ENCODE data around the gene STXBP4. TPM values are rescaled to one million over a fixed set of nuclear protein-coding genes. Genes with fewer than 3 reads are reported as not detected.

Gene STXBP4
- polyA plus RNA-seq, 1 of the 3 experiments (the other 2 are of a cell fraction) = 2.8 TPM

- CTCF ChIA-PET = interaction anchor here (1.0 kb wide), 1 partner anchor 17 kb away, joined by 3 read pairs; no protein-coding TSS in a partner anchor
- Histone ChIP-seq H3K79me2 (ENCODE audit: insufficient read depth) (no peaks in the 10 kb centered on the region), H3K4me1 (ENCODE audit: control insufficient read depth in 1 of 2, insufficient read depth in 2 of 2, low read depth in 1 of 2, low read length in 1 of 2) (no peaks in the 10 kb centered on the region), H3F3A (replicated peaks; ENCODE audit: insufficient read depth) (no peaks in the 10 kb centered on the region), H3K27me3 (ENCODE audit: insufficient read depth) (no peaks in the 10 kb centered on the region), H3K27ac (ENCODE audit: low read depth in 2 of 2, low read length in 1 of 2) (no peak overlapping the region), H3K9me3 (no peaks in the 10 kb centered on the region), H3K36me3 (replicated peaks in 1 of 2; ENCODE audit: control insufficient read depth in 1 of 2, insufficient read depth in 2 of 2, low read length in 1 of 2) (peaks cover 69 to 73% of the 10 kb centered on the region in 2 experiments), H4K20me1 (ENCODE audit: insufficient read depth) (no peaks in the 10 kb centered on the region), H3K4me2 (no peak overlapping the region), H3K9me2 (no peaks in the 10 kb centered on the region), H3K9ac (no peak overlapping the region), H2AFZ (ENCODE audit: low read depth) (no peak overlapping the region), H3K4me3 (ENCODE audit: low read depth in 2 of 2, low read length in 1 of 2) (no peak overlapping the region)
- POLR2A ChIA-PET = interaction anchor here (1.0 kb wide), 1 partner anchor 32 kb away, joined by 3 read pairs; the partner anchor contains the start of gene TOM1L1
- 100% methylated on average over 1 of the region's 1 CpG for WGBS (ENCODE audit: low lambda C conversion rate)
- DNase-seq = no peak
- TF ChIP-seq EP300 (IDR thresholded peaks at IDR 0.05; ENCODE audit: borderline replicate concordance in 1 of 2, low read depth in 1 of 2, low read length in 1 of 2) (no peak), MAX (IDR thresholded peaks at IDR 0.05; ENCODE audit: low read depth) (no peak), RFX5 (IDR thresholded peaks at IDR 0.05; ENCODE audit: low read length) (no peak), RXRA (IDR thresholded peaks at IDR 0.05; ENCODE audit: borderline replicate concordance, low read depth) (no peak), JUND (IDR thresholded peaks at IDR 0.05) (no peak), USF2 (IDR thresholded peaks at IDR 0.05; ENCODE audit: borderline replicate concordance, low read depth, low read length) (no peak), SMC3 (IDR thresholded peaks at IDR 0.05; ENCODE audit: low read depth, low read length) (no peak), PBX3 (IDR thresholded peaks at IDR 0.05) (no peak), FOXM1 (IDR thresholded peaks at IDR 0.05; ENCODE audit: low read depth) (no peak)
Observed at GRCh38 chr17:54932711-54933110, 35.9 kb upstream of the STXBP4 start.

GRCh38 chr17:54933921-54934320 is 34.6 kb upstream of the STXBP4 start:
- Histone ChIP-seq H3K36me3 (replicated peaks in 1 of 2; ENCODE audit: control insufficient read depth in 1 of 2, insufficient read depth in 2 of 2, low read length in 1 of 2) (peaks cover 66 to 76% of the 10 kb centered on the region in 2 experiments), H3K4me2 (no peak overlapping the region), H3K27ac (ENCODE audit: low read depth in 2 of 2, low read length in 1 of 2) (no peak overlapping the region), H3K9ac (no peak overlapping the region), H4K20me1 (ENCODE audit: insufficient read depth) (no peaks in the 10 kb centered on the region), H3K9me2 (no peaks in the 10 kb centered on the region), H3K79me2 (ENCODE audit: insufficient read depth) (no peaks in the 10 kb centered on the region), H3F3A (replicated peaks; ENCODE audit: insufficient read depth) (no peaks in the 10 kb centered on the region), H3K4me3 (ENCODE audit: low read depth in 2 of 2, low read length in 1 of 2) (no peak overlapping the region), H3K9me3 (no peaks in the 10 kb centered on the region), H3K27me3 (ENCODE audit: insufficient read depth) (no peaks in the 10 kb centered on the region), H2AFZ (ENCODE audit: low read depth) (no peak overlapping the region), H3K4me1 (ENCODE audit: control insufficient read depth in 1 of 2, insufficient read depth in 2 of 2, low read depth in 1 of 2, low read length in 1 of 2) (no peaks in the 10 kb centered on the region)
- DNase-seq = no peak
- ChIA-PET CTCF (interaction anchor here (0.8 to 0.9 kb wide), 2 partner anchors 13 to 842 kb away, joined by 3 read pairs; no protein-coding TSS in a partner anchor), POLR2A (no interaction called here)
- no peak for TF ChIP-seq IRF3 (IDR thresholded peaks at IDR 0.05; ENCODE audit: low read depth, low read length)
- TF ChIP-seq USF1 (IDR thresholded peaks at IDR 0.05; ENCODE audit: borderline replicate concordance, low read depth) = no peak
- TF ChIP-seq CHD2 (IDR thresholded peaks at IDR 0.05; ENCODE audit: low read length, partially characterized antibody) = no peak
- TF ChIP-seq RAD21 (IDR thresholded peaks at IDR 0.05; ENCODE audit: low read length) = no peak
- no peak for TF ChIP-seq USF2 (IDR thresholded peaks at IDR 0.05; ENCODE audit: borderline replicate concordance, low read depth, low read length)
- no peak for TF ChIP-seq TEAD4 (IDR thresholded peaks at IDR 0.05; ENCODE audit: borderline replicate concordance, insufficient read depth)
- no peak for TF ChIP-seq EP300 (IDR thresholded peaks at IDR 0.05; ENCODE audit: borderline replicate concordance in 1 of 2, low read depth in 1 of 2, low read length in 1 of 2)
- TF ChIP-seq FOSL2 (IDR thresholded peaks at IDR 0.05; ENCODE audit: borderline replicate concordance, low read depth) = no peak
- TF ChIP-seq PBX3 (IDR thresholded peaks at IDR 0.05) = no peak
- TF ChIP-seq MAX (IDR thresholded peaks at IDR 0.05; ENCODE audit: low read depth) = no peak
- TF ChIP-seq RXRA (IDR thresholded peaks at IDR 0.05; ENCODE audit: borderline replicate concordance, low read depth) = no peak
- WGBS (ENCODE audit: low lambda C conversion rate) = 98% methylated on average over 3 of the region's 3 CpGs
